PFSK-1 (cell line): Measurements from ENCODE around the gene ACVR1.

Experiments used
- FOXP2 ChIP-seq: optimal IDR thresholded peaks from 2 replicates; pipeline ENCODE3; 2011; ENCODE audit warnings: borderline replicate concordance, control low read depth, inconsistent platforms; ENCODE audit not compliant: insufficient read depth; ENCODE audit errors: extremely low read length, extremely low read depth
- POLR2AphosphoS5 ChIP-seq: IDR thresholded peaks from 2 replicates; pipeline ENCODE4 v1.6.1; 2012; ENCODE audit warnings: low read depth, mild to moderate bottlenecking, control low read depth, low read length, moderate library complexity
- REST ChIP-seq, 2 experiments: IDR thresholded peaks; 2 replicates each; pipeline versions ENCODE4 v1.6.1 to v1.8.0; 2011 to 2012; ENCODE audit warnings: low read depth in 2 of 2, low read length in 2 of 2, control low read depth in 1 of 2, inconsistent platforms in 1 of 2, mild to moderate bottlenecking in 1 of 2, moderate library complexity in 1 of 2; ENCODE audit not compliant: insufficient read depth in 1 of 2
- SIN3A ChIP-seq: IDR thresholded peaks from 2 replicates; pipeline ENCODE4 v1.6.1; 2012; ENCODE audit warnings: mild to moderate bottlenecking, low read length, moderate library complexity, borderline replicate concordance; ENCODE audit not compliant: insufficient read depth
- TAF1 ChIP-seq: IDR thresholded peaks from 2 replicates; pipeline ENCODE4 v1.6.1; 2012; ENCODE audit warnings: low read length, control low read depth, borderline replicate concordance; ENCODE audit not compliant: insufficient read depth

GRCh38 chr2:157698430-157698829 lies 177.7 kb downstream of the ACVR1 start:
- TF ChIP-seq SIN3A (no peak), TAF1 (no peak), REST (IDR thresholded peaks at IDR 0.05; ENCODE audit: insufficient read depth in 1 of 2, low read depth in 2 of 2, low read length in 2 of 2) (no peak), POLR2AphosphoS5 (no peak), FOXP2 (no peak)
